ENCODE results near the gene ZNF777. TPM values are rescaled to one million over a fixed set of nuclear protein-coding genes. Genes with fewer than 3 reads are reported as not detected.

ZNF777 gene
- total and polyA plus RNA-seq, 9 of the 15 experiments (the other 6 are each of a cell fraction or from before 2014, with no cell fraction given), result 0.11 to 32.6 (median 9.0) TPM

- TF ChIP-seq ZFP1 (CRISPR knock-in tag; IDR thresholded peaks at IDR 0.05) (no peak), CC2D1A (IDR thresholded peaks at IDR 0.05) (no peak), GTF2F1 (IDR thresholded peaks at IDR 0.05; ENCODE audit: low read depth, low read length) (no peak), DMBX1 (CRISPR knock-in tag; IDR thresholded peaks at IDR 0.05; ENCODE audit: borderline replicate concordance) (no peak), RBFOX2 (IDR thresholded peaks at IDR 0.05; ENCODE audit: low read depth, low read length) (peak; percentile 90), ZNF586 (CRISPR knock-in tag; conservative IDR thresholded peaks at IDR 0.05) (no peak), TCF7 (IDR thresholded peaks at IDR 0.05; ENCODE audit: borderline replicate concordance) (0 out of 2 replicates have a peak, but pooled peaks have one; percentile 54), PPARD (CRISPR knock-in tag; IDR thresholded peaks at IDR 0.05) (no peak), FOXA3 (CRISPR knock-in tag; conservative IDR thresholded peaks at IDR 0.05 in 1 of 2, IDR thresholded peaks at IDR 0.05 in 1 of 2) (no peak), CBFA2T3 (IDR thresholded peaks at IDR 0.05) (no peak), PTBP1 (IDR thresholded peaks at IDR 0.05; ENCODE audit: low read depth, low read length) (0 out of 2 replicates have a peak, but pooled peaks have one; percentile 51), SOX6 (IDR thresholded peaks at IDR 0.05) (peak; percentile 50; the same call in 1 of the 2 replicates), NCOR1 (IDR thresholded peaks at IDR 0.05) (0 out of 2 replicates have a peak, but pooled peaks have one; percentile 10), GABPB2 (CRISPR knock-in tag; conservative IDR thresholded peaks at IDR 0.05) (no peak), C11orf30 (IDR thresholded peaks at IDR 0.05; ENCODE audit: low read depth) (peak; percentile 84), HINFP (tag; conservative IDR thresholded peaks at IDR 0.05; ENCODE audit: low read depth) (no peak), CTCF (IDR thresholded peaks at IDR 0.05 in 2 of 3, conservative IDR thresholded peaks at IDR 0.05 in 1 of 3; ENCODE audit: insufficient read depth in 2 of 3, low read depth in 1 of 3, low read length in 3 of 3) (peak; percentile 65 to 99 (median 98)), FIP1L1 (IDR thresholded peaks at IDR 0.05; ENCODE audit: low read depth, low read length, poor library complexity, severe bottlenecking) (peak; percentile 64), ZC3H4 (CRISPR knock-in tag; IDR thresholded peaks at IDR 0.05; ENCODE audit: borderline replicate concordance) (no peak), ZBTB1 (CRISPR knock-in tag; IDR thresholded peaks at IDR 0.05; ENCODE audit: borderline replicate concordance, low read depth) (0 out of 2 replicates have a peak, but pooled peaks have one; percentile 16), E2F4 (CRISPR knock-in tag; IDR thresholded peaks at IDR 0.05; ENCODE audit: low read depth) (0 out of 2 replicates have a peak, but pooled peaks have one; percentile 42), CAMTA2 (CRISPR knock-in tag; conservative IDR thresholded peaks at IDR 0.05) (no peak), CEBPB (tag; IDR thresholded peaks at IDR 0.05) (no peak), MAX (CRISPR knock-in tag; IDR thresholded peaks at IDR 0.05) (peak; percentile 72), SREBF1 (IDR thresholded peaks at IDR 0.05; ENCODE audit: borderline replicate concordance, low read depth, low read length) (no peak; the same call in 1 of the 2 replicates)
These were observed 38.5 kb downstream of the ZNF777 start (continued) for GRCh38 chr7:149422162-149422913.

Measured in K562 (cell line).